ENCODE results near the gene TMEM151A.

The TMEM151A gene

DNA sequence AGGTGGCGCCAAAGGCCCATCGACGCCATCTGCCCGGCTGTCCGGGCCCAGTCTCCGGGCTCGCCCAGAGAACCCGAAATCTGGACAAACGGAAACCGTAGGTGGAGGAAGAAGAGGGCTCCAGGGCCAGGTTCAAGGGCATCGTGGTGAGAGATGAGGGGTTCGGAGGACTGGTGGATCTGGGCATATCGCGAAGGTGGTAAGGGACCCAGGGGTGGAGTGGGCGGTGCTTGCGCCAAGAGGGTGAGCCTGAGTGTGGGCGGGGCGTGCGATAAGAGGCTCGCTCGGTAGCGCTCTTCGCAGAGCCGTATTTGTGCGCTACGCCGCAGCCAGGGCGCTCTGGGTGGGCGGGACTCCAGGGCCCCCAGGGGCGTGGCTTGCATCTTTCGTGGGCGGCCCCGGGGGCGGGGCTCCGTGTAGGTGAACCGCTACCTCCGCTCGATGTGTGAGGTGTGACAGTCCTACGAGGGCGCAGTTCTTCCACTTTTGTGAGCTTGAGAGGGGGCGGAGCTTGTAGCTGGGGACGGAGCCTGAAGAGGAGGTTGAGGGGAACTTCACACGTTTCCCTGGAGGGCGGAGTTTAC, 20.4 kb downstream of the TMEM151A start:
- Mint-ChIP-seq H3K9me3 (no peaks in the 10 kb centered on the region), H3K27me3 (ENCODE audit: low read depth, poor library complexity) (peaks cover 19% of the 10 kb centered on the region), H3K4me1 (peaks cover 39% of the 10 kb centered on the region), H3K4me3 (peak overlapping the region; percentile 88), H3K27ac (peak overlapping the region; percentile 99), H3K36me3 (ENCODE audit: low read depth) (no peaks in the 10 kb centered on the region)
- no peak for TF ChIP-seq CTCF (IDR thresholded peaks at IDR 0.05)
- DNase-seq, result peak; percentile 88

DNA sequence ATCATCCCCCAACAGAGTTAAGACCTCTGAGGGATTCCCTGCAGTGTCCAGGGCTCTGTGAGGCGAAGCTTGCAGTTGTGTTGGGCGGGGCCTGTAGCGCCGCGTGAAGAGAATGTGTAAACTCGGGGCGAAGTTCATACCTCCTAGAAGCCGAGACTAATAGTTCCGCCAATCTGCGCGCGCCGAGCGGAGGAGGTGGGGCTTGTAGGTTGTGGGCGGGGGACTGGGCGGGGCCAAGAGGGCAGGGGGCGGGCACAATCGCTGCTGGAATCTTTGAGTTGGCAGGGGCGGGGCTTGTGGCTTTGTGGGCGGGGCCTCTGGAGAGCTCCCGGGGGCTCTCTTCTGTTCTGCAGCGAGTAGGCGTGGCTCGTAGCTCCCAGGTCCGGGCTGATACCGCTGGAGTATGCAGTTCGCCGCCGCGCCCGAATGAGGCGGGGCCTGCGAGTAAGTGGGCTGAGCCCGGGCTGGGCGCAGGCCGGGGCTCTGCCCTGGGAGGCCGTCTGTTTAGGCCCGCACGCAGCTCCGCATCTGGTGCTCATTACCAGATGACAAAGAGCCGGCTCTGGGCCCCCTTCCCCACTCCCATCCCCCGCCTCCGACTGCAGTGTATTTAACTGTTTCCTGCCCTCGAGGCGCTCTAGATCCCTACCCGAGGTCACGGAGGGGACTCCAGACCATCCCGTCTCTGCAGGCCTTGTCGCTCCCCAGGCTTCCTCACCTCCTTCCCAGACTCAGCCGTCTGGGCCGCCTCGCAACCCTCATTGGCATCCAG, 21.0 kb downstream of the TMEM151A start:
- peaks cover 46% of the 10 kb centered on the region for H3K4me1 Mint-ChIP-seq
- H3K9me3 Mint-ChIP-seq, result no peaks in the 10 kb centered on the region
- peak; percentile 100 for DNase-seq
- peaks cover 16% of the 10 kb centered on the region for H3K27me3 Mint-ChIP-seq (ENCODE audit: low read depth, poor library complexity)
- peak overlapping the region; percentile 88 for H3K4me3 Mint-ChIP-seq
- peak overlapping the region; percentile 100 for H3K27ac Mint-ChIP-seq
- no peaks in the 10 kb centered on the region for H3K36me3 Mint-ChIP-seq (ENCODE audit: low read depth)
- no peak for TF ChIP-seq CTCF (IDR thresholded peaks at IDR 0.05)

DNA sequence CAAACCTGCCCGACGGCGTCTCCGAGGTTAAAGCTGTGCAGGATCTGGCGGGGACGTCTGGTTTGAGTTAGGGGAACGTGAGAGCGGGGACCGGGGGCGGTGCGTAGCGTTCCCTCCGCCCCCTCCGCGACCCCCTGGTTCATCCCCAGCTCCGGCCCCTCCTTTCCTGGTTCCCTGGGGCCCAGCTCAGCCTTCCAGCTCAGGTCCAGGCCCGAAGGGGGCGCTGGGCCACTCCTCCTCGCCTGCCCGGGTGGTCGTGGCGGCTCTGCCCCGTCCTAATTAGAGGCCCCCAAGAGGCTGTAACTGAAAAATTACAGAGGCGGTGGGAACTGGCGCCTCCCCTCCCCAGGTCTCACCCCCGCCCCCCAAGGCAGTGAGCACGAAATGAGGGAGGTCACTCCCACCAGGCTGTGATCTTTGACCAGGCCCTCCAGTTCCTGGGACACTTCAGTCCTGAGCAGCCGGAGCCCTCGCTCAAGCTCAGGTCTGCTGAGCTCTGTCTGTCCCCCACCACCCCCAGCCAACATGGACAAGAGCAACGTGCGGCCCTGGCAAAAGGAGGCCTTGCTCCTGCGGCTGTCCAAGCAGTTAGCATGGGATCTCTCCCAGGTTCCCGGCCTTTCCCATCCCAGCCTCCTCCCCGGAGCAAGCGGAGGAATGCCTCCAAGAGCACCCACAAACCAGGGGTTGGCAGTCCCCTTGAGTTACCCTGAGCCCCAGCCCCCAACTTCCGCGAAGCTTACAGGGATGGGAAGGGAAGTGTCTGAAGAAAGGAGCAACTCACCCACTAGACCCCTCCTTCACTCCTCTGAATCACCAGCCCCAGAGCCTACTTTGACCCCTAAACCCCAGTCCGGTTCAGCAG, 21.9 kb downstream of the TMEM151A start:
- Mint-ChIP-seq H3K9me3 (peaks cover under 1% of the 10 kb centered on the region), H3K36me3 (ENCODE audit: low read depth) (no peaks in the 10 kb centered on the region), H3K27me3 (ENCODE audit: low read depth, poor library complexity) (peaks cover 11% of the 10 kb centered on the region), H3K4me1 (peaks cover 54% of the 10 kb centered on the region), H3K4me3 (peak overlapping the region; percentile 79), H3K27ac (peak overlapping the region; percentile 100)
- DNase-seq, result peak; percentile 79
- TF ChIP-seq CTCF (IDR thresholded peaks at IDR 0.05), result peak; percentile 25

DNA sequence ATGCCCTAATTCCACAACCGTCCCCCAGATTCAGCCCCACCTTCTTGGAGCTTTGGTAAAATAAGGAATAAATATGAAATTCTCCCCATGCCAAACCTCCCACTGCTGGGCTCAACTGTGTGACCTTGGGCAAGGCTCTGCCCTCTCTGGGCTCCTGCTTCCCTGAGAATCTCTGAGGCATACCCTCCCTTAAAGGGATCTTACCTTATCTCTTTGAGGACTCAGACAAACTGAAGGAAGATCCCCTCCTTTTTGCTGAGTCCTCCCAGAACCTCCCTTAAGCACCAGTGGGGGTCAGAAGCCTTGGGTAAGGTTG, 22.4 kb downstream of the TMEM151A start:
- no peak for TF ChIP-seq CTCF (IDR thresholded peaks at IDR 0.05)
- peaks cover 3% of the 10 kb centered on the region for H3K9me3 Mint-ChIP-seq
- peak overlapping the region; percentile 79 for H3K4me3 Mint-ChIP-seq
- H3K36me3 Mint-ChIP-seq (ENCODE audit: low read depth), result no peaks in the 10 kb centered on the region
- peaks cover 60% of the 10 kb centered on the region for H3K4me1 Mint-ChIP-seq
- peaks cover 6% of the 10 kb centered on the region for H3K27me3 Mint-ChIP-seq (ENCODE audit: low read depth, poor library complexity)
- H3K27ac Mint-ChIP-seq, result peak overlapping the region; percentile 100
- DNase-seq, result no peak

- peak overlapping the region; percentile 52 for H3K27ac Mint-ChIP-seq
- H3K36me3 Mint-ChIP-seq (ENCODE audit: low read depth), result no peaks in the 10 kb centered on the region
- TF ChIP-seq CTCF (IDR thresholded peaks at IDR 0.05), result no peak
- H3K4me1 Mint-ChIP-seq, result peaks cover 67% of the 10 kb centered on the region
- peaks cover 10% of the 10 kb centered on the region for H3K9me3 Mint-ChIP-seq
- DNase-seq, result no peak
- peaks cover 5% of the 10 kb centered on the region for H3K27me3 Mint-ChIP-seq (ENCODE audit: low read depth, poor library complexity)
- H3K4me3 Mint-ChIP-seq, result peak overlapping the region; percentile 79
These were observed 23.1 kb downstream of the TMEM151A start for GRCh38 chr11:66314561-66315497.

All from nephron progenitor cell (in vitro differentiated cells).